Astrocyte of the cerebellum (primary cell): ENCODE results near the gene LHPP.

Experiments used
- DNase-seq: peaks from one replicate; pipeline ENCODE4 v3.0.0-alpha.2; 2011; ENCODE audit warnings: low read depth
- H3K4me3 ChIP-seq: 2 replicates; pipeline ENCODE4 v1.5.1; 2011; ENCODE audit warnings: mild to moderate bottlenecking, low read depth, low read length, moderate library complexity
- CTCF ChIP-seq: IDR thresholded peaks from 2 replicates; pipeline ENCODE4 v1.5.1; 2012; ENCODE audit warnings: low read length, low read depth, moderate library complexity, mild to moderate bottlenecking; ENCODE audit errors: missing control alignments
- in situ Hi-C: cut with HindIII; loops from 2 replicates; pipeline ENCODE4 v1.10.0; 2017; ENCODE audit warnings: low sequenced_read_pairs

Gene LHPP

GRCh38 chr10:124557648-124558338, 96.2 kb downstream of the LHPP start:
- no peak for TF ChIP-seq CTCF
- no peak for DNase-seq
- in situ Hi-C loops, result no loop called here
- H3K4me3 ChIP-seq, result no peak overlapping the region

- no peak overlapping the region for H3K4me3 ChIP-seq
- no peak for TF ChIP-seq CTCF
- in situ Hi-C loops, result no loop called here
- DNase-seq, result no peak
These were observed 97.0 kb downstream of the LHPP start for GRCh38 chr10:124558339-124559321.

DNA sequence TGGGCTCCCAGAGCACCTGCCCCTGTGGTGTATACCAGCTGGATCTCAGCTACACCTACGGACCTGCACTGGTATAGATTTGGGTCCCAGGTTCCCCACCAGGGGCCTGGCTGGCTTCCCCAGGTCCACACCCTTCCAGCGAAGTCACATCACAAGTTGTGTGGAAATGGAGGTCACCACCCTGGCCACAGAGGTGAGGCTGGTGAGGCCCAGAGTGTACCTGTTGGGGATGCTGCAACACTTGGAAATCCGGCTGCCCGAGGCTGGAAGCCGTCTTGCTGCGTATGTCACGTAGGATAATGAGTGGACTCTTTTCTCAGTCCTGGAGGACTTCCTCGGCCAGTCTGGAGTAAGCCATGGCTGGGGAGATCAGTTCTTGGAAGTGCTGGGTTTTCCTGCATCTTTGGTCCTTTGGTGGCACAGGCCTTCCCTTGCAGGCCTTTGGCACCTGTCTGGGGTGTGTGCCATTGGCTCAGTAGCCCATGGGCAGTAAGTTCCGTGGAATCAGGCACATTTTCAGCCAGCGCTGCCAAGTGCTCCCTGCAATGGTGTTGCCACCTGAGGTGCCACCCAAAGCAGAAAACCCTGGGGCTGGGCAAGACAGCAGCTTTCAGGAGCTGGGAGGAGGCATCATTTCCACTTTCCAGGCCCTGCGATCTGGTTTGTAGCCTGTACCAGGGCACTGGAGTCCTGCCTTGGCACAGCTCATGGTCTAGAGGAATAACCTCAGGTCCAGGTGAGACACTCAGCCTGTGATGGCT, 97.9 kb downstream of the LHPP start:
- H3K4me3 ChIP-seq, result no peak overlapping the region
- in situ Hi-C loops, result no loop called here
- DNase-seq, result no peak
- no peak for TF ChIP-seq CTCF

DNA sequence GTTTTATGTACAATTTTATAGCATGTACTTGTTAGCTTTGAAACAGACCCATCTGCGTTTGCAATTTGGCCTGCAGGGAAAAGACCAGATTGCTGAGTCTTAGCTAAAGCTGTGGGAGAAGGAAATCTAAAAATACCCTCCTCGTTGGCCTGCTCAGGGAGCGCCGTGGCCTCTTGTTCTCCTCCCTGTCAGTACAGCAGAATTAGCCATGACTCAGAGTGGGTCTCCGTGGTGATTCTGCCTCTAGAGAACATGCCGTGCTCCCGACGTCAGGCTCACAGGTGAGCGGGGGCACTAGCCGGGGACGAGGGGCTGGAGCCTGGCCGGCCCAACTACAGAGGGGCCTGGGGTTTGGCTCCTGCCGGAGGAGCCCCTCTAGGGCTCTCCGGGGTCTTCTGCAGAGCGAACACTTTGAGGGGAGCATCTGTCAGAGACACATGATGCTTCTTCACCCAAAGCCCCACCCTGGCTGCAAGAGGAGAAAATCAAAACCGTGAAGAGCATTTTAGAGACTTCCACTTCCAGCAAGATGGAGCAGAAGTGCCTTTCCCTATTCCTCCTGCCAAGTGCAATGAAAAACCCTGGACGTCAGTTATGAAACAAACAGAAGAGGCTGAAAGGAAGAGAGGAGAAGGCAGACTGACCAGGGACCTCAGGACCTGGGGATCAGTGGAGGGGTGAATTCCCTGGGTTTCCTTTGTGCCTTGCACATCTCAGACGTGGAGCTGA, 98.9 kb downstream of the LHPP start:
- no peak for DNase-seq
- in situ Hi-C loops, result no loop called here
- TF ChIP-seq CTCF, result no peak
- H3K4me3 ChIP-seq, result no peak overlapping the region

DNA sequence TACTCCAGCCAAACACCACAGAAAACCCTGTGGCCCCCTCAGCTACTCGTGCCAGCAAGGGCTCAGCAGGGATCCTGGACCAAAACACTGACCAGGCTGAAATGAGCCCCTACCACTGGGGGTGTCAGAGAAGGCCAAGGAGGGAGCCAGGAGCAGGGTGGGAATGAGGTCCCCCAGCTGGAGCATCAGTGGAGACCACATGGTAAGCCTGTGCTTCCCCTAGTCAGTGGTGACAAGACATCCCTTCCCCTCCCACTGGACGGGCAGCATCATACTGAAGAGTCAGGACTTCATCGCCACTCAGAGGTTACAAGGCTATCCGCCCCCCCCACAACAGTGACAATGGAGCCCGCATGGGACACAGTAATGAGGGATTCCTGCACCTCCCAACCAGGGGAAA, 99.6 kb downstream of the LHPP start:
- no peak for DNase-seq
- in situ Hi-C loops, result no loop called here
- no peak for TF ChIP-seq CTCF
- no peak overlapping the region for H3K4me3 ChIP-seq
